Activated CD8-positive, alpha-beta memory T cell treated with anti-CD3 and anti-CD28 coated beads, Interleukin-2, amount 50 U/mL, for 48 hours (primary cell): ENCODE measurements around the gene ATP5PF.
"Not testable (repeated sequence)": the region's sequence is repeated elsewhere in the genome, so short reads cannot be mapped to it uniquely, and the experiment has no call there.

Experiments
- DNase-seq: peaks from one replicate; pipeline ENCODE4 v3.0.0-alpha.2; 2020

The ATP5PF gene

DNA sequence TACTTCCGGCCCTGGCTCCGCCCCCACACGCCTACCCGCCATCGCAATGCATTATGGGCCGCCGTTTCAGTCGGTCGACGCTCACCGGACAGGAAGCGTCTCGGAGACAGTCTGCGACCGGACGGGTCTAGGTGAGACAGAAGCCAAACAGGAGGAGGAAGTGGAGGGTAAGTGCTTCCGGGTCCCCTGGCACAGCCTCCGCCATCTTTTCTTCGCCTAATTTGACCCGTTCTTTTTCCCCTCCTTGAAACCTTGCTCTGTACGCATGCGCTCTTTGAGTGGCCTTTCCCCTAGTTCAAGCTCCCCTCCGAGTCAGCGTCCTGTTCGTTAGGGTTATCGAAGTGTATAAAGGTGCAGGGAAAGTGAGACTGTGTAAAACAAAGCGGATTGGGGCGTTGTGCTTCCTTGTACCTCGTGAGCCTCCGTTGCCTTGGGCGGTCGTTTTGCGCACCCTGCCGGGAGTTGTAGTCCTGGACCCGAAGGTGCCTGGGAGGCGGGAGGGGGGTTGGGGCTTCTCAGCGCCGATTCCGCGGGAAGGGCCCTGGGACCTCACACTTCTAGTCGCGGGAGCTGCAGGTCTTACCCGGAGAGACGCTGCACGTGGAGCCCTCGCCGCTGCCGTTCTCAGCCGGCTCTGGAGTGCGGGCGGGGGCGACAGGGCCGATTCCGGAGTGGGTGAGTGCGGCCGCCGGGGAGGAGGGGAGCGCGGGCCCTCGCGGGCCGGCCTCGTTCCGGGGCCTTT is at the start of gene ATP5PF, which contains the start of gene GABPA:
Gene ATP5PF, minus strand, starts transcription at position 1 of the 742 bp plus-strand sequence. CDS start 5,110 bp downstream, outside the sequence.
Gene GABPA, plus strand, starts transcription at position 69 of the 742 bp plus-strand sequence. CDS start 6,627 bp downstream, outside the sequence.
- DNase-seq = peak; percentile 98

GRCh38 chr21:25778126-25778875 is 43.6 kb upstream of the ATP5PF start:
- DNase-seq = not testable (repeated sequence)

DNA sequence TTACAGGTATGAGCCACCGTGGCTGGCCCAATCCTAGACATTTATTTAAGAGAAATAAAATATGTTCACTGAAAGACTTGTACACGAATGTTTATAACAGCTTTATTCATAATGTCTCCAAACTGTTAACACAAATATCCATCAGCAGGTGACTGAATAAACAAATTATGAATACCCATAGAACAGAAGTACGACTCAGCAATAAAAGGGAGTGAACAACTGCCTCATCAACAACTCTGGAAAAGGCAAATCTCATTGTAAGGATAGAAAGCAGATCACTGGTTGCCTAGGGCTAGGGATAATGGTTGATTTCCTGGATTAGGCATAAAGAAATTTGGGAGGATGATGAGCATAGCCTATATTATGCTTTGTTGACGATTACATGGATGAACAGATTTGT is 41.7 kb upstream of the ATP5PF start:
- DNase-seq = no peak

DNA sequence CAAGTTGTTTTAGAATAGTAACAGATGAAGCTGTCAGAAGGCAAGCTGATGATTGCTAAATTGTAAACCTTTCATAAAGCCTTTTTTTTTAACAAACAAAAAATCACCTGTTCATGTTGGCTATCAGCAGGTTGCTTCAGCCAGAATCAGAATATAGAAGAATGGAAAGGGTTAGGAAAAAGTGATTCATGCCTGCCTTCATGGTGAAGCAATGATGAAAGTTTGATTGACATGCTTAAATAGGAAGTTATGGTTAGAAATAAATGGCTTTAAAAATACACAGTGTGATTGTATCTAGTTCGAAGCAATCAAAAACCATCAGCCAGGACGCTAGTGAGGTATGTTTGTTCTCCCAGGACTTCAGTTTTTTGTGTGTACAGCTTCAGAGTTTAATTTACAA is 38.0 kb upstream of the ATP5PF start:
- DNase-seq = no peak

DNA sequence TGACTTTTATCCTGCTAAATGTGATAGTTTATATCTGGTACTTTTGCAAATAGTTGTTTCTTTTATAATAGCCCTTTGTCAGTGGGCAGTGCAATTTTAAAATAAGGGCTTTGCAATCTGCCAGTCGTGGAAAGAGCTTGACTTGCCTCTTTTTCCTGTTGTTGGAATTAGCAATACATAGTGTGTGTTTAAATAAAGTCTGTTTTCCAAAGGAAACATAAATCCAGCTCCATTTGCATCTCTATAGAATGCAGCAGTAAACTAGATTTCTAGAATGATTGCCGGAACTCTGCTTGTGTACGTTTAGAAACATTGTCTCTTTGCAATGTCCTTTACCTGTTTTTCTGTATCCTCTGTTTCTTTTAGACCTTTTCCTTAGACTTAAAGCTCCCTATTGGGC is 33.2 kb upstream of the ATP5PF start:
- DNase-seq = no peak

DNA sequence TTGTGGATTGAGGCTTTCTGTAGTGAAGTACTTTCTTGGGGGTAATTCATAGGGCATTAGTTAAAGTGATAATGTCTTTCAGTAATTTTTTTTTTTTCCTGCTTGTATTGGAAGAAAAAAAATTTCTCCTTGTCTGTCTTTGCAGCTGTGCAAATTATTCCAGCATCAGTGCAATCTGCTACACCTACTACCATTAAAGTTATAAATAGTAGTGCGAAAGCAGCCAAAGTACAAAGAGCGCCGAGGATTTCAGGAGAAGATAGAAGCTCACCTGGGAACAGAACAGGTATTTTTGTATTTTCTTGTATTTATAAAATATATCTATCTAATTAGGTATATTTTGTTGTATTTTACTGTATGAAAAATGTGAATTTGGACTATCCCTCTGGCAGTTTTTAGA is 29.4 kb upstream of the ATP5PF start:
- no peak for DNase-seq

DNA sequence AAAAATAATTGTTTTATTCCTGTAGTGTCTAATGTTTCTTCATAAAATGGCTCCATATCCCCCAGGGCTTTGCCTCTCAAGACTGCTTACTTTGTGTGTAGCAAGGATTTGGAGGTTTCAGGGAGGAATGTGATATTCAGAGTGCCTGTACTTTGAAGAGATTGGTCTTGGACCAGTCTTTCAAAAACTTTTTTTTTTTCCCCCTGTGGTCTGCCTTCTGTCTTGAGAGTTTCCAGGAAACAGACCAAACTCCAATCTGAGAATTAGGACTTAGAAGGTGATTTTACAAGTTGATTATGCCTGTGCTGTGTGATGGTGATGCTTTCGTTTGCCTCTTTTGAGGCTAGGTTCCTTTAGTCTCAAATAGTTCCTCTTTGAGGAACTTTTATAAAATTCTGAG is 26.0 kb upstream of the ATP5PF start:
- no peak for DNase-seq

DNA sequence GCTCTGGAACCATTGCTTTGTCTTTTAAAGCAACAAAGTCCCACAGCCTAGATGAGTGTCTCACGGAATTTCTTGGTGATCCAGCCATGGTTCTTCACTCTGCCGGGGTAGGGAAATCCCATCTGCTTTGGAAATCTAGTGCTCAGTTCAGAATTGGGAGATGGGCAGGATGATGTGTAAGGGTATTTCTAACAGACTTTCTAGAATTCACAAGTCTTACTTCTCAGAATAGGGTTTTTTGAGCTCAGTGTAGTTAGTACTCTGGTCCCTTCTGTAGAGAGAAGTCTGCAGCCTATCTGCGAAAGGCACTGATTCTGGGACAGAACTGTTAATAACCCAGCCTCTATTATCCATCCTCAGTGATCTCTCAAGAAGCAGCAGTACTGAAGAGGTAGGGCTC is 25.4 kb upstream of the ATP5PF start:
- no peak for DNase-seq

DNA sequence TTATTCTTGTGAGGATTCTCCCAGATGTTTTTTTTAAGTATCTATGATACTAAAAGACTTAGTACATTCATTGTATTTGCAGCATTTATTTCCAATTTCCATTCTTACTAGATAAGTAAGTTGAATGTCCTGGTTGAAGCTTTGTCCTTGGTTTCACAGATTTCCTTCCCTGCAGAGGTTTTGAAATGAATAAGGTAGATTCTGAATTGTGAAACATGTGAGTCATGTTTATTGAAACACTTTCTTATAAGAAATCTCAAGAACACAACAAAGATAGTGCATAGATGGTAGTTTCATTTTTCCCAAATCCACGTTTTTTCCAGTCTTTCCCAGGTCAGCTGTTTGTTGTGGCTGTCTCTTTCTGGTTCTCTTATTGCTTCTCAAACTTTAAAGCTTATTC is 24.9 kb upstream of the ATP5PF start:
- DNase-seq = no peak

GRCh38 chr21:25757531-25757930 is 22.8 kb upstream of the ATP5PF start:
- DNase-seq = no peak

- DNase-seq = no peak
These were observed 21.7 kb upstream of the ATP5PF start for GRCh38 chr21:25756190-25756932.

- DNase-seq = no peak
These were observed 17.7 kb upstream of the ATP5PF start for GRCh38 chr21:25752416-25752815.

GRCh38 chr21:25750085-25750484 is 15.4 kb upstream of the ATP5PF start:
- no peak for DNase-seq

DNA sequence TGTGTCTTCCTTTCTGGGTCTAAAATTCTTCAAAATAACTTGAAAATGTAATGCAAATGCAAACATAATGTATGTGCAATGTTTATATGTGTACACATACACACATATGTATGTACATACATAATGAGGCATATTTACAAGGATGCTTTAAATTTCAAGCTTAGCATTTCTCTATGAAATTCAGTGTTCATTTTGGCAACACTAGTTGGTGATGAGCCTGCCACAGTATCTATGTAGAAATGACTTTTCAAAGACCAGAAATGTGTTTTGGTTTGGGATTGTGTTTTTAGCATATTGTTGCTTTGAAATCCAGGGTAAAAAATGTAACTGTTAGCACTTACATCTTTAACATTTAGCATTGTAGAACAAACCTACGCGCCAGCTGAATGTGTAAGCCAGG is 10.2 kb upstream of the ATP5PF start:
- no peak for DNase-seq

DNA sequence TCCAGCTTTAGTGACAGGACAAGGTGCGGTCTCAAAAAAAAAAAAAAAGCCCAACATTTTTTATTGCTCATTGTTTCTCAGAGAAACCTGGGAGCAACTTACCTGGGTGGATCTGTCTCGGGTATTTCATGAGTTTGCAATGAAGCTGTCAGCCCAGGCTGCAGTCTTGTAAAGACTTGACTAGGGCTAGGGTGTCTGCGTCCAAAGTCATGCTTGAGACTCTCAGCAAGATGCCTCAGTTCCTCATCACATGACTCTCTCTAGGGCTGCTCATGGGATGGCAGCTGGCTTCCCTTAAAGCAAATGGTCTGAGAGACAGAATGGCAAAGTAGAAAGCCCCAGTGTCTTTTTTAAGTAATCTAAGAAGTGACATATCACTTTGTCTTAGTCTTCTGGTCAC is 8.2 kb upstream of the ATP5PF start:
- DNase-seq = no peak

- DNase-seq = no peak
These were observed 2.7 kb upstream of the ATP5PF start for GRCh38 chr21:25737421-25737820.

DNA sequence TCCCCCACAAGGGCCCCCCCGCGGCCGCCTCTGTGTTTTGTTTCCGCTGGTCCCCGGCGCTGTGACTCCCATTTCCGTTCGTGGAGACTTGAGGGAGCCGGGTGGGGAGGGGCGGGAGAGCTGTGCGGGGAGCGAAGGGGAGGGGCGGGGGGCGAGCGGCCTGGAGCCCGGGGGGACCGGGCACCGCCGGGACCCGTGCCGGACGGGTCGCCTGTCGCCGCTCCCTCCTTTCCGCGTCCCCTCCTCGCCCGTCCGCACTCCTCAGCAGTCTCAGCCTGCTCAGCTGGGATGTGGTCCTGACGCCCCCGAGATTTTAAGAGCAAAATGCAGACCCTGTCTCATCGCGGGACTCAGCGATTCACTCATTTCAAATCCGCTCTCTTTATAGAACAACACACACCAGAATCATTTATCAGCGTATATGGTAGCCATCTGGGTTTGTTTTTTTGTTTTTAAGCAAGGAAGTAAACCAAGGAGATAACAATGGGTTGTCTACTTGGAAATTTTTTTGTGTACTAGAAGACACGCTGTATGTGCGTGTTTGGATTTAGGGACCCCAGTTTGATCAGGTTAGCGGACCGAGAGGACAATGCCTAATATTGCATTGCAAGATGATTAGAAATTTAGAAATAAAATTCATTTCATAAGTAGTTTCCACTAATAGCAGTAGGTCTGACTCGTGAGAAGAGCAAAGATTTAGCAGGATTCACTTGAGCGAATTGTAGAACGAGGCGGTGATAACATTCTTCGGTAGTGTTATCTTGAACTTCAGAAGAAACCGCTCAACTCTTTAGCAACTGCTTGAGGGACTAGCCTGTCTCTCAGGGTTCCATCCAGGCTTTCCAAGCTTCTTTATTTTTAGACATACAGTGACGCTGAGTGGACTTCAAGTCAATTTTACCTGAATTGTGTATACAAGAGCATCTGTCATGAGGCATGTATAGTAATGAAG is 1.2 kb upstream of the ATP5PF start:
- DNase-seq = no peak

GRCh38 chr21:25734654-25734903 is 125 bp downstream of the ATP5PF start:
- no peak for DNase-seq

DNA sequence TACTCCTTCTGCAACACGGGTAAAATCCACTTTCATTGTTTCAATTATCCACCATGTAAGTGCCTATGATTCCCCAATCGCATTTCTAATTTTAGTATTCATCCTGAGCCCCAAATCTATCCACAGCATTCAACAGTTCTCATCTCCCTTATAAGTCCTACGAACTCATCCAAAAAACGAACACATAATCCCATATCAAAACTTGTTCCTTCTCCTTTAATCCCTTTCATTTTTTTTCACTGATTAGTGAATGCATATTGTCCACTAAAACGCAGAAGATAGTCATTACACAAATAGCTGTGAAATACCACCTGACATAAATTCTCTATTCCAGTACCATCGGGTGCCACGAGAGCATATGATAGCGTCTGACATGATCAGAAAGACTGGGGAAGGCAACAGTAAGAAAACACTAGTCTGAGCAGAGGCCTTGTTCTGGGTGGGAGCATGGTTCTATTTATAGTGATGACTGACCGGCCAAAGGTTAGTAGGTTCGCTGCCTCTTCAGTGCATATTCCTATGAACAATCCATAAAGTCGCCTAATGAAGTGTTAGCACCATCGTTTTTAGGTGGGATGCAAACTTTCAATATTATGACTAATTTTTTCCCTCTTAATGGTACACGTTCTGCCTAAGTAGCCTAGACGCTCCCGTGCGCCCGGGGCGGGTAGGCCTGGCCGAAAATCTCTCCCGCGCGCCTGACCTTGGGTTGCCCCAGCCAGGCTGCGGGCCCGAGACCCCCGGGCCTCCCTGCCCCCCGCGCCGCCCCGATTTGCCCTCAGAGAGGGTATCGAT is 648 bp downstream of the ATP5PF start:
- no peak for DNase-seq

- no peak for DNase-seq
These were observed 2.5 kb downstream of the ATP5PF start for GRCh38 chr21:25732091-25732760.

- no peak for DNase-seq
These were observed 12.1 kb downstream of the ATP5PF start for GRCh38 chr21:25722631-25723030.
